Ovary (tissue), 3 donors: Measurements from ENCODE around the gene AFG1L.

Experiments used
- CTCF ChIP-seq, 3 donors: fragments of 450-650 bp in 2 of 3; fragments of 200-600 bp in 1 of 3; IDR thresholded peaks; one replicate each; pipeline versions ENCODE4 v1.5.1 to v1.8.0; 2016 to 2022; ENCODE audit warnings: antibody characterized with exemption in 3 of 3, mild to moderate bottlenecking in 1 of 3
- EP300 ChIP-seq: sonication (generic); formaldehyde crosslinking; IDR thresholded peaks from one replicate; pipeline ENCODE4 v1.6.1; 2017; ENCODE audit warnings: antibody characterized with exemption
- POLR2A ChIP-seq: fragments of 450-650 bp; IDR thresholded peaks from one replicate; pipeline ENCODE4 v1.6.1; 2017; ENCODE audit warnings: antibody characterized with exemption, mild to moderate bottlenecking, moderate library complexity
- donor health status: DM: no; HTN: no; CAD: no.

GRCh38 chr6:108294727-108295625 is at the start of gene AFG1L:
- TF ChIP-seq CTCF (IDR thresholded peaks at IDR 0.05) = no peak
- TF ChIP-seq POLR2A = no peak
- TF ChIP-seq EP300 = no peak
